Suppressor macrophage (primary cell): ENCODE data around the gene SLC35D2.
A peak's percentile ranks its signal among the peaks of the same experiment; 100 is the strongest.
"Not testable (repeated sequence)": the region's sequence is repeated elsewhere in the genome, so short reads cannot be mapped to it uniquely, and the experiment has no call there.

Source experiments
- DNase-seq, 4 experiments: peaks; one replicate each; pipeline ENCODE4 v3.0.0-alpha.2; 2020 to 2022

SLC35D2 gene

GRCh38 chr9:96360976-96361375 lies 22.5 kb downstream of the SLC35D2 start:
- no peak for DNase-seq

GRCh38 chr9:96360523-96360922 lies 23.0 kb downstream of the SLC35D2 start:
- DNase-seq = not testable (repeated sequence)

- DNase-seq = no peak
These were observed 32.6 kb downstream of the SLC35D2 start for GRCh38 chr9:96350866-96351265.

GRCh38 chr9:96348261-96348660 lies 35.2 kb downstream of the SLC35D2 start:
- no peak for DNase-seq

GRCh38 chr9:96345551-96345950 lies 38.0 kb downstream of the SLC35D2 start:
- DNase-seq = no peak

- peak; percentile 29 to 58 (median 49) for DNase-seq
These were observed 38.9 kb downstream of the SLC35D2 start for GRCh38 chr9:96344458-96345180.

GRCh38 chr9:96343515-96344360 lies 39.8 kb downstream of the SLC35D2 start:
- no peak for DNase-seq

GRCh38 chr9:96342571-96343245 lies 40.8 kb downstream of the SLC35D2 start:
- no peak for DNase-seq

- DNase-seq = no peak
These were observed 42.8 kb downstream of the SLC35D2 start for GRCh38 chr9:96340707-96341106.

- no peak for DNase-seq
These were observed 45.2 kb downstream of the SLC35D2 start for GRCh38 chr9:96338299-96338698.

- no peak for DNase-seq
These were observed 49.6 kb downstream of the SLC35D2 start for GRCh38 chr9:96333958-96334357.

- no peak for DNase-seq
These were observed 52.1 kb downstream of the SLC35D2 start for GRCh38 chr9:96331236-96331947.

GRCh38 chr9:96327694-96328352 lies 55.7 kb downstream of the SLC35D2 start:
- peak; percentile 67 to 81 (median 76) for DNase-seq

GRCh38 chr9:96323169-96323568 lies 60.3 kb downstream of the SLC35D2 start:
- no peak for DNase-seq

GRCh38 chr9:96322736-96323135 lies 60.8 kb downstream of the SLC35D2 start:
- DNase-seq = not testable (repeated sequence)

- DNase-seq = not testable (repeated sequence)
These were observed 61.3 kb downstream of the SLC35D2 start for GRCh38 chr9:96322210-96322609.

GRCh38 chr9:96321515-96321914 lies 62.0 kb downstream of the SLC35D2 start:
- no peak for DNase-seq

GRCh38 chr9:96320749-96321280 lies 62.7 kb downstream of the SLC35D2 start:
- no peak for DNase-seq

GRCh38 chr9:96318921-96319565 lies 64.5 kb downstream of the SLC35D2 start:
- peak in 3 of 4 experiments; percentile 18 to 44 (median 23) for DNase-seq

- DNase-seq = peak; percentile 56 to 77 (median 62)
These were observed 66.1 kb downstream of the SLC35D2 start for GRCh38 chr9:96317335-96317980.

- DNase-seq = no peak
These were observed 73.7 kb downstream of the SLC35D2 start for GRCh38 chr9:96309850-96310249.
